Fibroblast of lung (primary cell): ENCODE results near the gene EIF4A3. TPM values are rescaled to one million over a fixed set of nuclear protein-coding genes. Genes with fewer than 3 reads are reported as not detected.

Experiments
- DNase-seq, 2 donors: peaks; one replicate each; pipeline versions ENCODE4 v3.0.0 to v3.0.0-alpha.2; 2010; ENCODE audit warnings: low read depth in 2 of 2
- H2AFZ ChIP-seq: 2 replicates; pipeline ENCODE4 v1.5.1; 2012; ENCODE audit warnings: low read length, control low read depth, inconsistent platforms
- H3K27ac ChIP-seq: 2 replicates; pipeline ENCODE4 v1.5.1; 2011; ENCODE audit warnings: low read length, control low read depth; ENCODE audit not compliant: insufficient read depth
- H3K27me3 ChIP-seq: 2 replicates; pipeline ENCODE4 v1.5.1; 2011; ENCODE audit warnings: mild to moderate bottlenecking, low read length; ENCODE audit not compliant: control insufficient read depth, insufficient read depth
- H3K36me3 ChIP-seq: 2 replicates; pipeline ENCODE4 v1.5.1; 2011; ENCODE audit warnings: low read length; ENCODE audit not compliant: control insufficient read depth, insufficient read depth
- H3K4me1 ChIP-seq: 2 replicates; pipeline ENCODE4 v1.5.1; 2011; ENCODE audit warnings: low read length; ENCODE audit not compliant: control insufficient read depth, insufficient read depth; ENCODE audit errors: extremely low read depth
- H3K4me2 ChIP-seq: 2 replicates; pipeline ENCODE4 v1.5.1; 2011; ENCODE audit warnings: low read length, control low read depth; ENCODE audit not compliant: insufficient read depth; ENCODE audit errors: extremely low read depth
- H3K4me3 ChIP-seq, 4 experiments: fragments of 200-600 bp in 1 of 4; sonication (generic) in 1 of 4; replicated peaks in 1 of 4; 2 replicates each; pipeline ENCODE4 v1.5.1; 2011 to 2016; ENCODE audit warnings: low read length in 4 of 4, low read depth in 3 of 4, mild to moderate bottlenecking in 3 of 4, control low read depth in 2 of 4, inconsistent platforms in 1 of 4, mixed read lengths in 1 of 4; ENCODE audit not compliant: insufficient read depth in 1 of 4; ENCODE audit errors: control extremely low read depth in 1 of 4
- H3K79me2 ChIP-seq: 2 replicates; pipeline ENCODE4 v1.5.1; 2012; ENCODE audit warnings: mild to moderate bottlenecking, low read length, inconsistent platforms; ENCODE audit not compliant: control insufficient read depth, insufficient read depth
- H3K9ac ChIP-seq: 2 replicates; pipeline ENCODE4 v1.5.1; 2011; ENCODE audit warnings: mild to moderate bottlenecking, low read length, control low read depth; ENCODE audit not compliant: insufficient read depth
- H3K9me3 ChIP-seq: 2 replicates; pipeline ENCODE4 v1.5.1; 2012; ENCODE audit warnings: low read depth, low read length; ENCODE audit not compliant: control insufficient read depth, insufficient read depth
- H4K20me1 ChIP-seq: 2 replicates; pipeline ENCODE4 v1.5.1; 2011; ENCODE audit warnings: low read length; ENCODE audit not compliant: control insufficient read depth, insufficient read depth; ENCODE audit errors: extremely low read depth
- EZH2 ChIP-seq: IDR thresholded peaks from 2 replicates; pipeline ENCODE4 v1.5.1; 2012; ENCODE audit warnings: low read length, control low read depth, mild to moderate bottlenecking; ENCODE audit errors: missing control alignments
- polyA plus RNA-seq, 2 donors: library from polyadenylated mRNA; depleted of rRNA in 1 of 2; stranded (reverse) in 1 of 2; unstranded in 1 of 2; fragments of >200 nt; gene quantifications; 2 replicates each; pipeline ENCODE4 v1.2.1, GENCODE V29; 2011 to 2012; ENCODE audit warnings: missing spikeins in 1 of 2
- total RNA-seq: library from RNA; depleted of rRNA; stranded (reverse); fragments of >200 nt; gene quantifications from 2 replicates; pipeline ENCODE4 v1.2.1, GENCODE V29; 2014
- TF ChIP-seq, protein P1 (sequence below), 2 donors: IDR thresholded peaks in 1 of 2; conservative IDR thresholded peaks in 1 of 2; 1 replicate in 1 of 2; 2 replicates in 1 of 2; pipeline ENCODE4 v1.5.1; 2011 to 2012; ENCODE audit warnings: low read length in 2 of 2, control low read depth in 1 of 2, inconsistent platforms in 1 of 2, low read depth in 1 of 2, mild to moderate bottlenecking in 1 of 2

The EIF4A3 gene
- total and polyA plus RNA-seq, 2 donors (not counting 1 experiment from before 2014, with no cell fraction given) = 73.2 to 110 TPM

DNA sequence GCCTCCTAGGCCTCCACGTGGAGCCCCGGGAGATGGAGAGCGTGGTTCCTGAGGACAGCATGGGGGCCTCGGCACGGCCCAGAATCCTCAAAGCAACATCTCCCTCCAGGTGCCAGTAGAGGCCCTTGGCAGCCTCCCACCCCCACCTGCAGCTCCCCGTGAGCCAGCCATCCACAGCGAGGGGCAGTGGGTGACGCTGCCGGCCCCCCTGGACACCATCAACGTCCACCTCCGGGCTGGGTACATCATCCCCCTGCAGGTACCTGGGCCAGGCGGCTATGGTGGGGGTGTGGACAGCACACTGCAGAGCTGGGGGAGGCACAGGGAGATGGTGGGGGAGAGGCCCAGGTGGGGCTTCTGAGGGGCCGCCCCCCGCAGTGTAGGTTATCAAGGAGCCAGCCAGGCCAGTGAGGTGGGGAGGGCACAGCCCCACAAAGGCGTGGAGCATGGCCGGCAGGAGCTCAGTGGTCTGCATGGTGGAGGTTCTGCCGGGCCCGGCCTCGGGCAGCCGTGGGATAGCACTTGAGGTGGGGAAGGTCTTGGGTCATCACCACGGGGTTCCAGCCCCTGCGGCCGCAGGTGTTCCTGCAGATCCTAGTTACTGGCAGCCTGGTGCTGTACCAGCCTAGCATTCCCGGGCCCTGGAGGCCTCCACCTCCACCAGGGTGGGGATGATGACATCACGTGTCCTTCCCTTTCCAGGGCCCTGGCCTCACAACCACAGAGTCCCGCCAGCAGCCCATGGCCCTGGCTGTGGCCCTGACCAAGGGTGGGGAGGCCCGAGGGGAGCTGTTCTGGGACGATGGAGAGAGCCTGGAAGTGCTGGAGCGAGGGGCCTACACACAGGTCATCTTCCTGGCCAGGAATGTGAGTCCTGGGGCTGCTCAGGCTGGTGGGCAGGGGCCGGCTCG is 29.2 kb downstream of the EIF4A3 start:
- DNase-seq = no peak
- Histone ChIP-seq H4K20me1 (no peaks in the 10 kb centered on the region), H3K4me2 (no peak overlapping the region), H3K27ac (no peak overlapping the region), H3K9ac (no peak overlapping the region), H3K79me2 (no peaks in the 10 kb centered on the region), H3K4me1 (no peaks in the 10 kb centered on the region), H3K36me3 (no peaks in the 10 kb centered on the region), H3K27me3 (no peaks in the 10 kb centered on the region), H3K9me3 (no peaks in the 10 kb centered on the region), H2AFZ (no peak overlapping the region), H3K4me3 (no peak overlapping the region)
- TF ChIP-seq EZH2 = no peak
- TF ChIP-seq, protein P1, sequence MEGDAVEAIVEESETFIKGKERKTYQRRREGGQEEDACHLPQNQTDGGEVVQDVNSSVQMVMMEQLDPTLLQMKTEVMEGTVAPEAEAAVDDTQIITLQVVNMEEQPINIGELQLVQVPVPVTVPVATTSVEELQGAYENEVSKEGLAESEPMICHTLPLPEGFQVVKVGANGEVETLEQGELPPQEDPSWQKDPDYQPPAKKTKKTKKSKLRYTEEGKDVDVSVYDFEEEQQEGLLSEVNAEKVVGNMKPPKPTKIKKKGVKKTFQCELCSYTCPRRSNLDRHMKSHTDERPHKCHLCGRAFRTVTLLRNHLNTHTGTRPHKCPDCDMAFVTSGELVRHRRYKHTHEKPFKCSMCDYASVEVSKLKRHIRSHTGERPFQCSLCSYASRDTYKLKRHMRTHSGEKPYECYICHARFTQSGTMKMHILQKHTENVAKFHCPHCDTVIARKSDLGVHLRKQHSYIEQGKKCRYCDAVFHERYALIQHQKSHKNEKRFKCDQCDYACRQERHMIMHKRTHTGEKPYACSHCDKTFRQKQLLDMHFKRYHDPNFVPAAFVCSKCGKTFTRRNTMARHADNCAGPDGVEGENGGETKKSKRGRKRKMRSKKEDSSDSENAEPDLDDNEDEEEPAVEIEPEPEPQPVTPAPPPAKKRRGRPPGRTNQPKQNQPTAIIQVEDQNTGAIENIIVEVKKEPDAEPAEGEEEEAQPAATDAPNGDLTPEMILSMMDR (conservative IDR thresholded peaks at IDR 0.05 in 1 of 2, IDR thresholded peaks at IDR 0.05 in 1 of 2; ENCODE audit: low read depth in 1 of 2, low read length in 2 of 2) = no peak

DNA sequence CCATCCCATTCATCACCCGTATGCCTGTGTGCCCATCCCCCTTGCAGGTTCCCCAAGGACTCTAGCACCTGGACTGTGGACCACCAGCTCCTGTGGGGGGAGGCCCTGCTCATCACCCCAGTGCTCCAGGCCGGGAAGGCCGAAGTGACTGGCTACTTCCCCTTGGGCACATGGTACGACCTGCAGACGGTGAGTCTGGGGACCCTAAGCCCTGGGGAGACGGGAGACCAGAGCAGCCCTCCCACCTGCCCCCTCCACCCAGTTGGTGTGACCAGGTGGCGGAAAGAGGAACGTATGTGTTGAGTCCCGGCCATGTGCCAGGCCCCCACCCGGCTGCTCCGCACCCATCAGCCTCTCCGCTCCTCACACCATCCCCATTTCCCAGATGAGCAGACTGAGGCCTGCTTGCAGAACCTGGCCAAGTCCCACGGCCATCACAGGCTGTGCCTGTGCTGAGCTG is 30.0 kb downstream of the EIF4A3 start:
- no peak for DNase-seq
- H3K36me3 ChIP-seq = no peaks in the 10 kb centered on the region
- H3K4me1 ChIP-seq = no peaks in the 10 kb centered on the region
- H2AFZ ChIP-seq = no peak overlapping the region
- no peak overlapping the region for H3K9ac ChIP-seq
- no peak overlapping the region for H3K4me2 ChIP-seq
- no peak for TF ChIP-seq EZH2
- TF ChIP-seq, protein P1 (conservative IDR thresholded peaks at IDR 0.05 in 1 of 2, IDR thresholded peaks at IDR 0.05 in 1 of 2; ENCODE audit: low read depth in 1 of 2, low read length in 2 of 2) = no peak
- H3K9me3 ChIP-seq = no peaks in the 10 kb centered on the region
- no peaks in the 10 kb centered on the region for H3K27me3 ChIP-seq
- no peaks in the 10 kb centered on the region for H3K79me2 ChIP-seq
- no peak overlapping the region for H3K4me3 ChIP-seq
- H3K27ac ChIP-seq = no peak overlapping the region
- no peaks in the 10 kb centered on the region for H4K20me1 ChIP-seq

DNA sequence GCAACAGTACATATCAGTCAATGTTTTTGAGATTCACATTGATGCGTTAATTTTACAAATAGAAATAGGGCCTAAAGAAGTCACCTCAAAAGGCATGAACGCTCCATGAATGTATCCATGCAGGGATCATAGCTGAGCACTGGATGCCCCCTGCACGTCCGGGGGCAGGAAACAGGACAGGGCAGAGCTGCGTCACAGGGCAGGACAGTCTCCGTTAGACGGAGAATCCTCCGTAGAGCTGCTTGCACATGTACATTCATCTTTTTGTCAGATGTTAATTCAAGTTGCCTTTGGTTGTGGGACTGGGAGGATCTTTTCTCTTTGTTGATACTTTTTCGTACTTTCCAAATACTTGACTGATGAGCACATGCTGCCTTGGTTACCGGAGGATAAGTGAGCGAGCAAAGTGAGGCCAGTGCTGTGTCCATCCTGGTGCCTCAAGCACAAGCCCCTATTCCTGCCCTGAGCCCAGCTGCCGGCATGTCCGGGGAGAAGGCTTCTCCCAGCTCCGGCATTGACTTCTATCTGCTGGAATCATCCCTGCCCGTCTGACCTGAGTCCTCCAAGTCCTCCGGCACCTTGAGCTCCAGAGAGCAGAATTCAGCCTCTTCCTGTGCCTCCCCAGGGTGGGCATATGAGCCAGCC is 30.5 kb downstream of the EIF4A3 start:
- no peak overlapping the region for H3K4me2 ChIP-seq
- H3K27me3 ChIP-seq = no peaks in the 10 kb centered on the region
- no peaks in the 10 kb centered on the region for H3K79me2 ChIP-seq
- H2AFZ ChIP-seq = no peak overlapping the region
- H3K4me3 ChIP-seq = no peak overlapping the region
- no peak overlapping the region for H3K27ac ChIP-seq
- peak in 1 of 2 donors; percentile 23 for DNase-seq
- no peaks in the 10 kb centered on the region for H3K9me3 ChIP-seq
- no peaks in the 10 kb centered on the region for H3K36me3 ChIP-seq
- TF ChIP-seq, protein P1 (conservative IDR thresholded peaks at IDR 0.05 in 1 of 2, IDR thresholded peaks at IDR 0.05 in 1 of 2; ENCODE audit: low read depth in 1 of 2, low read length in 2 of 2) = no peak
- no peak for TF ChIP-seq EZH2
- H4K20me1 ChIP-seq = no peaks in the 10 kb centered on the region
- no peaks in the 10 kb centered on the region for H3K4me1 ChIP-seq
- no peak overlapping the region for H3K9ac ChIP-seq
